HTR-8/SVneo (cell line): ENCODE data around the gene CADM2.

Experiments used
- DNase-seq: peaks from one replicate; pipeline ENCODE4 v3.0.0; 2011; ENCODE audit warnings: low spot score, mixed read lengths; ENCODE audit not compliant: insufficient read length
- FAIRE-seq: peaks from 2 replicates; lab custom pipeline; 2011; peaks lifted over from hg19 to GRCh38; lab: Jason Lieb, UNC

Gene CADM2

GRCh38 chr3:86029590-86029989 lies 1070.8 kb downstream of the CADM2 start:
- no peak for FAIRE-seq

GRCh38 chr3:86037916-86038315 lies 1079.1 kb downstream of the CADM2 start:
- FAIRE-seq: no peak
- DNase-seq: no peak

More at GRCh38 chr3:86029590-86029989, 1070.8 kb downstream of the CADM2 start:
- DNase-seq: no peak

GRCh38 chr3:86046436-86047136 lies 1087.8 kb downstream of the CADM2 start:
- no peak for DNase-seq
- FAIRE-seq: no peak

GRCh38 chr3:86047161-86047560 lies 1088.4 kb downstream of the CADM2 start:
- no peak for FAIRE-seq

GRCh38 chr3:86051058-86051457 lies 1092.3 kb downstream of the CADM2 start:
- FAIRE-seq (no peak), DNase-seq (no peak)

More at GRCh38 chr3:86047161-86047560, 1088.4 kb downstream of the CADM2 start:
- no peak for DNase-seq

GRCh38 chr3:86056032-86056431 lies 1097.2 kb downstream of the CADM2 start:
- FAIRE-seq (no peak), DNase-seq (no peak)

- no peak for FAIRE-seq
- no peak for DNase-seq
Observed at GRCh38 chr3:86056962-86057361, 1098.2 kb downstream of the CADM2 start.

- DNase-seq (no peak), FAIRE-seq (no peak)
Observed at GRCh38 chr3:86073799-86074198, 1115.0 kb downstream of the CADM2 start.

GRCh38 chr3:86087160-86087871 lies 1128.5 kb downstream of the CADM2 start:
- DNase-seq (no peak), FAIRE-seq (no peak)

GRCh38 chr3:86104154-86104553 lies 1145.4 kb downstream of the CADM2 start:
- FAIRE-seq: no peak
- DNase-seq: no peak

- no peak for FAIRE-seq
- no peak for DNase-seq
Observed at GRCh38 chr3:86109434-86109833, 1150.6 kb downstream of the CADM2 start.
